Neural cell (in vitro differentiated cells): ENCODE data around the gene YTHDF2. TPM values are rescaled to one million over a fixed set of nuclear protein-coding genes. Genes with fewer than 3 reads are reported as not detected.

ENCODE experiments used
- H2AFZ ChIP-seq: fragments of 200-600, 300-800 bp; sonication (generic), shearing (Covaris generic); 2 replicates; pipeline ENCODE4 v1.6.0; 2014; ENCODE audit warnings: low read depth, mild to moderate bottlenecking, antibody characterized with exemption, low read length, moderate library complexity
- H3F3A ChIP-seq: fragments of 200-600 bp; shearing (Covaris generic); 2 replicates; pipeline ENCODE4 v1.6.1; 2016; ENCODE audit warnings: mild to moderate bottlenecking, moderate library complexity, mixed read lengths, antibody characterized with exemption, low read length; ENCODE audit not compliant: insufficient read depth, poor library complexity, severe bottlenecking
- H3K27ac ChIP-seq: fragments of 200-600, 300-800 bp; sonication (generic), shearing (Covaris generic); 2 replicates; pipeline ENCODE4 v1.5.1; 2014; ENCODE audit warnings: mild to moderate bottlenecking, low read length, moderate library complexity
- H3K27me3 ChIP-seq: fragments of 300-800, 200-600 bp; sonication (generic), shearing (Covaris generic); 2 replicates; pipeline ENCODE4 v1.6.0; 2014; ENCODE audit warnings: mild to moderate bottlenecking, low read depth, low read length, moderate library complexity; ENCODE audit not compliant: insufficient read depth
- H3K36me3 ChIP-seq: fragments of 300-800, 200-600 bp; sonication (generic), shearing (Covaris generic); 2 replicates; pipeline ENCODE4 v1.5.1; 2014; ENCODE audit warnings: mild to moderate bottlenecking, antibody characterized with exemption, low read length, moderate library complexity; ENCODE audit not compliant: insufficient read depth
- H3K4me2 ChIP-seq: fragments of 300-800, 200-600 bp; sonication (generic), shearing (Covaris generic); 2 replicates; pipeline ENCODE4 v1.6.0; 2014; ENCODE audit warnings: mild to moderate bottlenecking, low read length
- H3K4me3 ChIP-seq: fragments of 300-800, 200-600 bp; sonication (generic), shearing (Covaris generic); 2 replicates; pipeline ENCODE4 v1.5.1; 2014; ENCODE audit warnings: mild to moderate bottlenecking, low read length, moderate library complexity
- H3K79me2 ChIP-seq: fragments of 200-600 bp; shearing (Covaris generic); replicated peaks from 2 replicates; pipeline ENCODE4 v1.6.0; 2014; ENCODE audit warnings: mild to moderate bottlenecking, low read length, moderate library complexity; ENCODE audit not compliant: insufficient read depth
- H3K9ac ChIP-seq: fragments of 300-800, 200-600 bp; sonication (generic), shearing (Covaris generic); 2 replicates; pipeline ENCODE4 v1.6.1; 2016; ENCODE audit warnings: mild to moderate bottlenecking, low read length, mixed read lengths
- H3K9me2 ChIP-seq: fragments of 200-600 bp; shearing (Covaris generic); 2 replicates; pipeline ENCODE4 v1.6.1; 2016; ENCODE audit warnings: mild to moderate bottlenecking, low read length, mixed read lengths; ENCODE audit not compliant: insufficient read depth
- H3K9me3 ChIP-seq: fragments of 200-600, 300-800 bp; sonication (generic), shearing (Covaris generic); 2 replicates; pipeline ENCODE4 v1.6.1; 2016; ENCODE audit warnings: mild to moderate bottlenecking, mixed run types, low read length, moderate library complexity, mixed read lengths
- H4K20me1 ChIP-seq: fragments of 200-600 bp; shearing (Covaris generic); 2 replicates; pipeline ENCODE4 v1.6.1; 2016; ENCODE audit warnings: mild to moderate bottlenecking, mixed run types; ENCODE audit not compliant: insufficient read depth
- CTCF ChIP-seq: fragments of 450-650 bp; IDR thresholded peaks from 2 replicates; pipeline ENCODE4 v1.5.1; 2014; ENCODE audit warnings: antibody characterized with exemption, mild to moderate bottlenecking, moderate library complexity; ENCODE audit not compliant: poor library complexity, severe bottlenecking
- EP300 ChIP-seq: fragments of 450-650 bp; conservative IDR thresholded peaks from 2 replicates; pipeline ENCODE4 v1.6.1; 2014; ENCODE audit warnings: antibody characterized with exemption, mild to moderate bottlenecking, moderate library complexity; ENCODE audit not compliant: poor library complexity, severe bottlenecking
- EZH2 ChIP-seq: fragments of 200-600, 300-800 bp; shearing (Covaris generic), sonication (generic); IDR thresholded peaks from 2 replicates; pipeline ENCODE4 v1.6.1; 2014; ENCODE audit warnings: antibody characterized with exemption, low read length, borderline replicate concordance, mild to moderate bottlenecking; ENCODE audit not compliant: insufficient read depth, poor library complexity, severe bottlenecking
- MXI1 ChIP-seq: fragments of 450-650 bp; conservative IDR thresholded peaks from 2 replicates; pipeline ENCODE4 v1.6.1; 2014; ENCODE audit warnings: antibody characterized with exemption, mild to moderate bottlenecking; ENCODE audit not compliant: poor library complexity, severe bottlenecking
- POLR2AphosphoS5 ChIP-seq: IDR thresholded peaks from 2 replicates; pipeline ENCODE4 v1.6.1; 2012
- RAD21 ChIP-seq: fragments of 450-650 bp; conservative IDR thresholded peaks from 2 replicates; pipeline ENCODE4 v1.6.1; 2014; ENCODE audit warnings: antibody characterized with exemption, mild to moderate bottlenecking, moderate library complexity
- REST ChIP-seq: IDR thresholded peaks from 2 replicates; pipeline ENCODE4 v1.6.1; 2012; ENCODE audit warnings: borderline replicate concordance
- SMC3 ChIP-seq: fragments of 450-650 bp; conservative IDR thresholded peaks from 2 replicates; pipeline ENCODE4 v1.6.1; 2014; ENCODE audit warnings: antibody characterized with exemption, mild to moderate bottlenecking, moderate library complexity; ENCODE audit not compliant: poor library complexity
- TAF1 ChIP-seq: IDR thresholded peaks from 2 replicates; pipeline ENCODE4 v1.6.1; 2012; ENCODE audit warnings: low read depth
- polyA plus RNA-seq: library from polyadenylated mRNA; depleted of rRNA; stranded (reverse); fragments of >200 nt; gene quantifications from 2 replicates; pipeline ENCODE4 v1.2.3, GENCODE V29; 2014

YTHDF2 gene
- polyA plus RNA-seq, 1 donor from 2014 or later, result 90.2 TPM

GRCh38 chr1:28812669-28813468, 76.1 kb downstream of the YTHDF2 start:
- peaks cover 44% of the 10 kb centered on the region for H3K27me3 ChIP-seq
- H3K79me2 ChIP-seq, result no peaks in the 10 kb centered on the region
- H3F3A ChIP-seq, result no peaks in the 10 kb centered on the region
- H3K9me3 ChIP-seq, result no peaks in the 10 kb centered on the region
- no peaks in the 10 kb centered on the region for H4K20me1 ChIP-seq
- no peak overlapping the region for H3K4me2 ChIP-seq
- no peak for TF ChIP-seq EZH2
- H3K9ac ChIP-seq, result no peak overlapping the region
- H2AFZ ChIP-seq, result no peak overlapping the region
- H3K4me3 ChIP-seq, result peak overlapping the region; percentile 54
- no peaks in the 10 kb centered on the region for H3K36me3 ChIP-seq
- H3K27ac ChIP-seq, result no peak overlapping the region
- no peaks in the 10 kb centered on the region for H3K9me2 ChIP-seq

DNA sequence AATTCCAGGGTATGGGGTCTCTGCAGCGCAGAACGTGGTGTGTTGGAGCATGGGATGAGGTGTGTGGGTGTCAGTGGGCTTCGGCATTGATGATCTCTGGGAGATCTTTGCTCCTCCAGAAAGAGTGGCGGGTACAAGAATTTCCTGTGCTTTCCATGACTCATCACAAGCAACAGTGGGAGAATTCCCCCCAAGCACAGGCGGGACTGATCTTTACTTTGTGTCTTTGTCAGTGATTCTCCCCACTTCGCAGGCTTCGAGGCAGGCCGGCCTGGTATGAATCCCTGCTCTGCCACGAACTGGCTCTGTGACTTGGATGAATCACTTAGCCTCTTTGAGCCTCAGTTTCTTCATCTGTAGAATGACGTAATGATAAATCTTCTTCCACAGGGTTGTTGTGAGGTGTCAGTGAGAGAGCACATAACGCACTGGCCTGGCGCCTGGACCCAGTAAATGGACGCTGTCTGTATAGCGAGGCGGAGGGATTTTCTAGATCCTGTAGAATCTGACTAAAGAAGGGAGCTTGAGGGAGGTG, 77.3 kb downstream of the YTHDF2 start:
- no peaks in the 10 kb centered on the region for H4K20me1 ChIP-seq
- no peaks in the 10 kb centered on the region for H3K9me2 ChIP-seq
- TF ChIP-seq SMC3 (no peak), RAD21 (no peak), TAF1 (no peak), POLR2AphosphoS5 (no peak), REST (no peak), CTCF (no peak), EP300 (no peak), MXI1 (no peak), EZH2 (no peak)
- H3K4me3 ChIP-seq, result no peak overlapping the region
- no peaks in the 10 kb centered on the region for H3K36me3 ChIP-seq
- no peak overlapping the region for H3K27ac ChIP-seq
- no peak overlapping the region for H3K9ac ChIP-seq
- H3K4me2 ChIP-seq, result no peak overlapping the region
- no peaks in the 10 kb centered on the region for H3F3A ChIP-seq
- no peaks in the 10 kb centered on the region for H3K79me2 ChIP-seq
- no peaks in the 10 kb centered on the region for H3K9me3 ChIP-seq
- peaks cover 44% of the 10 kb centered on the region for H3K27me3 ChIP-seq
- no peak overlapping the region for H2AFZ ChIP-seq
